Peyer's patch (tissue), 4 donors: ENCODE measurements around the gene GIPC2. TPM values are rescaled to one million over a fixed set of nuclear protein-coding genes. Genes with fewer than 3 reads are reported as not detected.

Experiments used
- DNase-seq, 3 donors: peaks; one replicate each; pipeline ENCODE4 v3.0.0-alpha.2; 2017 to 2019
- H3K27ac ChIP-seq, 4 donors: fragments of 200-600 bp; sonication (generic); one replicate each; pipeline ENCODE4 v1.5.1; 2016 to 2019
- H3K27me3 ChIP-seq, 2 donors: fragments of 200-600 bp; sonication (generic); one replicate each; pipeline ENCODE4 v1.5.1; 2019
- H3K36me3 ChIP-seq, 3 donors: fragments of 200-600 bp; sonication (generic); one replicate each; pipeline ENCODE4 v1.5.1; 2016 to 2019
- H3K4me1 ChIP-seq, 4 donors: fragments of 200-600 bp; sonication (generic); one replicate each; pipeline ENCODE4 v1.5.1; 2016 to 2019
- H3K4me3 ChIP-seq, 4 donors: fragments of 200-600 bp; sonication (generic); 1 replicate in 3 of 4; 2 replicates in 1 of 4; pipeline ENCODE4 v1.5.1; 2016 to 2019; ENCODE audit warnings: mild to moderate bottlenecking in 1 of 4
- H3K9me3 ChIP-seq, 4 donors: fragments of 200-600 bp; sonication (generic); one replicate each; pipeline ENCODE4 v1.5.1; 2016 to 2019; ENCODE audit warnings: mild to moderate bottlenecking in 1 of 4
- CTCF ChIP-seq, 6 experiments: fragments of 450-650 bp in 4 of 6; fragments of 200-600 bp in 2 of 6; sonication (generic) in 1 of 6; IDR thresholded peaks; one replicate each; pipeline ENCODE4 v1.5.1; 2017 to 2019; ENCODE audit warnings: antibody characterized with exemption in 6 of 6, mild to moderate bottlenecking in 3 of 6, moderate library complexity in 1 of 6
- POLR2A ChIP-seq, 2 donors: fragments of 450-650 bp; IDR thresholded peaks; one replicate each; pipeline ENCODE4 v1.5.1; 2017; ENCODE audit warnings: antibody characterized with exemption in 2 of 2, mild to moderate bottlenecking in 2 of 2, moderate library complexity in 2 of 2
- total RNA-seq, 4 donors: library from RNA; depleted of rRNA; stranded (reverse); fragments of >200 nt; gene quantifications; one replicate each; pipeline ENCODE4 v1.1.0, GENCODE V29; 2016

The GIPC2 gene
- total RNA-seq, 4 donors from 2014 or later: 21.5 to 103 (median 52.2) TPM

- DNase-seq: no peak
- H3K36me3 ChIP-seq: no peaks in the 10 kb centered on the region
- H3K27ac ChIP-seq: no peak overlapping the region
- peaks cover 0 to 10% (median 0%) of the 10 kb centered on the region in 4 donors for H3K9me3 ChIP-seq
- no peaks in the 10 kb centered on the region for H3K4me1 ChIP-seq
- H3K4me3 ChIP-seq: no peak overlapping the region
- H3K27me3 ChIP-seq: no peaks in the 10 kb centered on the region
- TF ChIP-seq POLR2A (IDR thresholded peaks at IDR 0.05) (no peak), CTCF (IDR thresholded peaks at IDR 0.05) (no peak)
These were observed 42.2 kb downstream of the GIPC2 start for GRCh38 chr1:78088015-78088414.

GRCh38 chr1:78088486-78088885, 42.7 kb downstream of the GIPC2 start:
- Histone ChIP-seq H3K27ac (no peak overlapping the region), H3K4me1 (no peaks in the 10 kb centered on the region), H3K4me3 (no peak overlapping the region), H3K27me3 (no peaks in the 10 kb centered on the region), H3K9me3 (peaks cover 0 to 10% (median 0%) of the 10 kb centered on the region in 4 donors), H3K36me3 (no peaks in the 10 kb centered on the region)
- TF ChIP-seq CTCF (IDR thresholded peaks at IDR 0.05): no peak
- no peak for TF ChIP-seq POLR2A (IDR thresholded peaks at IDR 0.05)
- DNase-seq: no peak

GRCh38 chr1:78089010-78089409, 43.2 kb downstream of the GIPC2 start:
- Histone ChIP-seq H3K4me1 (no peaks in the 10 kb centered on the region), H3K27me3 (no peaks in the 10 kb centered on the region), H3K27ac (no peak overlapping the region), H3K9me3 (peaks cover 0 to 10% (median 0%) of the 10 kb centered on the region in 4 donors), H3K4me3 (no peak overlapping the region), H3K36me3 (no peaks in the 10 kb centered on the region)
- TF ChIP-seq CTCF (IDR thresholded peaks at IDR 0.05): no peak
- no peak for TF ChIP-seq POLR2A (IDR thresholded peaks at IDR 0.05)
- no peak for DNase-seq

GRCh38 chr1:78090472-78091133, 44.8 kb downstream of the GIPC2 start:
- TF ChIP-seq CTCF (IDR thresholded peaks at IDR 0.05): no peak
- TF ChIP-seq POLR2A (IDR thresholded peaks at IDR 0.05): no peak
- Histone ChIP-seq H3K9me3 (peaks cover 0 to 10% (median 0%) of the 10 kb centered on the region in 4 donors), H3K27me3 (no peaks in the 10 kb centered on the region), H3K4me1 (no peaks in the 10 kb centered on the region), H3K36me3 (no peaks in the 10 kb centered on the region), H3K27ac (no peak overlapping the region), H3K4me3 (no peak overlapping the region)
- DNase-seq: no peak

GRCh38 chr1:78091215-78091813, 45.5 kb downstream of the GIPC2 start:
- Histone ChIP-seq H3K36me3 (no peaks in the 10 kb centered on the region), H3K4me3 (no peak overlapping the region), H3K27me3 (no peaks in the 10 kb centered on the region), H3K4me1 (no peaks in the 10 kb centered on the region), H3K27ac (no peak overlapping the region), H3K9me3 (peaks cover 0 to 10% (median 0%) of the 10 kb centered on the region in 4 donors)
- DNase-seq: no peak
- no peak for TF ChIP-seq POLR2A (IDR thresholded peaks at IDR 0.05)
- TF ChIP-seq CTCF (IDR thresholded peaks at IDR 0.05): no peak
